ENCODE measurements around the gene IFITM10.
"Not testable (repeated sequence)": the region's sequence is repeated elsewhere in the genome, so short reads cannot be mapped to it uniquely, and the experiment has no call there.

IFITM10 gene

DNA sequence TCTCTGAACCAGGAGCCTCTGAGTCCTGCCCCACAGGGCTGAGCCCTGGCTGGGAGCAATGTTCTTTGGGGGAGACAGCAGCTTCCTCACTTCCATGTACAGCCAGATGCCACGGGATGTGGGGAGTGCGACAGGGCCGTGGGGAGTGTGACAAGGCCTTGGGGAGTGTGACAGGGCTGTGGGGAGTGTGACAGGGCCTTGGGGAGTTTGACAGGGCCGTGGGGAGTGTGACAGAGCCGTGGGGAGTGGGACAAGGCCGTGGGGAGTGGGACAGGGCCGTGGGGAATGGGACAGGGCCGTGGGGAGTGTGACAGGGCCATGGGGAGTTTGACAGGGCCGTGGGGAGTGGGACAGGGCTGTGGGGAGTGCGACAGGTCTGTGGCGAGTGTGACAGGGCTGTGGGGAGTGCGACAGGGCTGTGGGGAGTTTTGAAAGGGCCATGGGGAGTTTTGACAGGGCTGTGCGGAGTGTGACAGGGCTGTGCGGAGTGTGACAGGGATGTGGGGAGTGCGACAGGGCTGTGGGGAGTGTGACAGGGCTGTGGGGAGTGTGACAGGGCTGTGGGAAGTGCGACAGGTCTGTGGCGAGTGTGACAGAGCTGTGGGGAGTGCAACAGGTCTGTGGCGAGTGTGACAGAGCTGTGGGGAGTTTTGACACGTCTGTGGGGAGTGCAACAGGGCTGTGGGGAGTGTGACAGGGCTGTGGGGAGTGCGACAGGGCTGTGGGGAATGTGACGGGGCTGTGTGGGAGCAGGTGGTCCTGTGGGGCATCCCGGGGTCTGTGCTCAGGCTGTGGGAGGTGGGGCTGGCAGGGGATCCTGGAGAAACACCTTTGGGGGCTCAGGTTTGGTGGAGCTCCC is 60.0 kb downstream of the IFITM10 start:
- Histone ChIP-seq H3K36me3 (no peaks in the 10 kb centered on the region), H3K27ac (no peak overlapping the region), H3K4me1 (peaks cover 0 to 19% (median 10%) of the 10 kb centered on the region in 4 donors), H3K27me3 (peaks cover 0 to 12% of the 10 kb centered on the region in 2 donors), H3K4me3 (no peak overlapping the region), H3K9me3 (no peaks in the 10 kb centered on the region)
- TF ChIP-seq, protein P1, sequence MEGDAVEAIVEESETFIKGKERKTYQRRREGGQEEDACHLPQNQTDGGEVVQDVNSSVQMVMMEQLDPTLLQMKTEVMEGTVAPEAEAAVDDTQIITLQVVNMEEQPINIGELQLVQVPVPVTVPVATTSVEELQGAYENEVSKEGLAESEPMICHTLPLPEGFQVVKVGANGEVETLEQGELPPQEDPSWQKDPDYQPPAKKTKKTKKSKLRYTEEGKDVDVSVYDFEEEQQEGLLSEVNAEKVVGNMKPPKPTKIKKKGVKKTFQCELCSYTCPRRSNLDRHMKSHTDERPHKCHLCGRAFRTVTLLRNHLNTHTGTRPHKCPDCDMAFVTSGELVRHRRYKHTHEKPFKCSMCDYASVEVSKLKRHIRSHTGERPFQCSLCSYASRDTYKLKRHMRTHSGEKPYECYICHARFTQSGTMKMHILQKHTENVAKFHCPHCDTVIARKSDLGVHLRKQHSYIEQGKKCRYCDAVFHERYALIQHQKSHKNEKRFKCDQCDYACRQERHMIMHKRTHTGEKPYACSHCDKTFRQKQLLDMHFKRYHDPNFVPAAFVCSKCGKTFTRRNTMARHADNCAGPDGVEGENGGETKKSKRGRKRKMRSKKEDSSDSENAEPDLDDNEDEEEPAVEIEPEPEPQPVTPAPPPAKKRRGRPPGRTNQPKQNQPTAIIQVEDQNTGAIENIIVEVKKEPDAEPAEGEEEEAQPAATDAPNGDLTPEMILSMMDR (IDR thresholded peaks at IDR 0.05) = no peak
- intact Hi-C loops (cut with DNase I; ENCODE audit: low total_unique reads) = loop anchor here (5.0 to 10.0 kb wide), 2 partner anchors 38 to 84 kb away; no protein-coding TSS in a partner anchor
- no peak for DNase-seq

DNA sequence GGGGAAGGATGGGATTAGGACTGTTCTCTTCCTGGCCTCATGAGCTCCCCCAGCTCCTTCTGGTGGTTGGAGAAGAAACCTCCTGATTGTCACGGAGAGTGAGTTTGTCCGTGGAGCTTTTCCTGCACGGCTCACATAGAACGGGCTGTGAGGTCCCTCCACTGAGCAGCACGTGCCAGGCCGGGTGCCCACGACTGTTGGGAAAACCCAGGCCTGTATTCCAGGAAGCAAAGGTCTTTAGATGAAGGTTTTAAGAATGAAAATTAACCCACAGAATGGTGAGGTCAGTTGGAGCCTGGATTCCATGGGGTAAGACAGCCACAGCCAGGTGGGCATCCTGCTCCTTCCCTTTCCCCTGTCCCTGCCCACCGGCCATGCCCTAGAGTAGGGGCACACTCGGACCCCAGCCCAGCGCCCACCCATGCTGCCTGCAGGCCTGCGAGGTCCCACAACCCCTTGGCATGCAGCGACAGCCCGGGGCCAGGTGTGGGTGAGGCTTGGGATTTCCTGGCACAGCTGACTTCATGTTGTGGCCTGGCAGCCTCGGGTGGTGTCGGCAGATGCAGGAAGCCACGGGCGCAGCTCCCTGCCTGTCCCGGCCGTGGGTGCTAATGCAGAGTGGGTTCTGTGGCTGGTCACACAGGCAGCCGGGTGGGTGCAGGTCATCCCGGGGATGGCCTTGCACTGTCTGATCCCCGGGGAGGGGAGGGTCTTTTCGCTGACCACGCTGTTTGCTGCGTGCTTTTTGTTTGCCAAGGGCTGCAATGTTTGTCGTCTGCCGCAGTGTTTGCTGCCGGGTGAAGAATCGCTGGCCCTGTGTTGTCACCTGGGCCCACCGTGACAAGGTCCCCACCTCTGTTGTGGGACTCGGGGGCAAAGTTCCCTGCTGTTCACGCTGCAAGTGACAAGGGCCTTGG is 60.9 kb downstream of the IFITM10 start:
- DNase-seq = peak in 1 of 2 donors; percentile 60
- not testable (repeated sequence) for H3K9me3 ChIP-seq, H3K27ac ChIP-seq, H3K36me3 ChIP-seq, H3K4me3 ChIP-seq
- intact Hi-C loops (cut with DNase I; ENCODE audit: low total_unique reads) = loop anchor here (5.0 to 10.0 kb wide), 2 partner anchors 37 to 85 kb away; no protein-coding TSS in a partner anchor
- peaks cover 0 to 14% of the 10 kb centered on the region in 2 donors for H3K27me3 ChIP-seq
- peaks cover 0 to 19% (median 10%) of the 10 kb centered on the region in 4 donors for H3K4me1 ChIP-seq

DNA sequence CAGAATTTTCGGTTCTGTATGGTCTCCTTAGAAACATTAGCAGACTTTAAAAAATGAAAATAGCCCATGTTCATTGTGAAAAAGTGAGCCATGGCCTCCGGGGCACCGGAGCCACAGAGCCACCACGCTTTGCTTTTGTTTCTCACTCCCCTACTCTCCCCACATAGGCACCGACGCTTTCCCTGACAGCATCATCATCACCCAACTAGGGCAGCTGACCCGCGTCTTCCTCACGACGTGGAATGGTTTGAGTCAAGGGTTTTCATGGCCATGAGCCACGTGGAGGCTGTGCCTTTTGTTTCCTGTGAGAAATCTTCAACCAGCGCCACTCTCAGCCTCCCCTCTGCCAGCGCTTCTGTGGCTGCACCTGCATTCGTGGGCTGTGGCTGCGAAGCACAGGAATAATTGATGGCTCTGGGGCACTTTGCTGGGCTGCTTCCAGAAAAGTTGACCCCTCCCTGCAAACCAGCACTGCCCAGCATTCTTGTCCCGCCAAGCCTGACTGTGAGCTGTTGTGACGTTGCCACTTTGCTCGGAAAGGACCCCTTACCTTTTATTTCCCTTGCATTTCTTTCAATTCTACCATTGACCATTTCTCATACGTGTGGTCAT is 62.0 kb downstream of the IFITM10 start:
- H3K27ac ChIP-seq; H3K4me1 ChIP-seq; intact Hi-C loops (cut with DNase I; ENCODE audit: low total_unique reads); H3K36me3 ChIP-seq; DNase-seq; H3K4me3 ChIP-seq; H3K9me3 ChIP-seq: not testable (repeated sequence)
- H3K27me3 ChIP-seq = peaks cover 0 to 14% of the 10 kb centered on the region in 2 donors

DNA sequence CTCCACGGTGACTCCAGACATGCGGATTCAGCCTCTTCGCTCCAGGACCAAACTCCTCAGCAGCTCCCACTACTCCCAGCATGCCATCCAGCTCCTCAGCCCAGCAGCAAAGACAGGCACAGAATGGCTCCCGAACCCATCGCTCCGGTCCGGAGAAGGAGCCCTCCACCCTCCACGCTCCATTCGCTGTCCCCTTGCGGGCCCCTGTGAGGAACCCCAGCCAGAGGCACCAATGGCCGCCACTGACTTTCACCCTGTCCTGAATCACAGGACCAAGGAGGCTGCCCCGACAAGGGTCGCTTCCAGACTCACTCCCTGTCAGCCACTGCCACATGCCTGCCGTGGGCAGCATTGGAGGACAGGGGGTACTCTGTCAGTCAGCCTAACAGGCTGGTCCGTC is 64.2 kb downstream of the IFITM10 start:
- H3K4me3 ChIP-seq, H3K9me3 ChIP-seq: not testable (repeated sequence)
- peak in 1 of 2 donors; percentile 59 for DNase-seq

DNA sequence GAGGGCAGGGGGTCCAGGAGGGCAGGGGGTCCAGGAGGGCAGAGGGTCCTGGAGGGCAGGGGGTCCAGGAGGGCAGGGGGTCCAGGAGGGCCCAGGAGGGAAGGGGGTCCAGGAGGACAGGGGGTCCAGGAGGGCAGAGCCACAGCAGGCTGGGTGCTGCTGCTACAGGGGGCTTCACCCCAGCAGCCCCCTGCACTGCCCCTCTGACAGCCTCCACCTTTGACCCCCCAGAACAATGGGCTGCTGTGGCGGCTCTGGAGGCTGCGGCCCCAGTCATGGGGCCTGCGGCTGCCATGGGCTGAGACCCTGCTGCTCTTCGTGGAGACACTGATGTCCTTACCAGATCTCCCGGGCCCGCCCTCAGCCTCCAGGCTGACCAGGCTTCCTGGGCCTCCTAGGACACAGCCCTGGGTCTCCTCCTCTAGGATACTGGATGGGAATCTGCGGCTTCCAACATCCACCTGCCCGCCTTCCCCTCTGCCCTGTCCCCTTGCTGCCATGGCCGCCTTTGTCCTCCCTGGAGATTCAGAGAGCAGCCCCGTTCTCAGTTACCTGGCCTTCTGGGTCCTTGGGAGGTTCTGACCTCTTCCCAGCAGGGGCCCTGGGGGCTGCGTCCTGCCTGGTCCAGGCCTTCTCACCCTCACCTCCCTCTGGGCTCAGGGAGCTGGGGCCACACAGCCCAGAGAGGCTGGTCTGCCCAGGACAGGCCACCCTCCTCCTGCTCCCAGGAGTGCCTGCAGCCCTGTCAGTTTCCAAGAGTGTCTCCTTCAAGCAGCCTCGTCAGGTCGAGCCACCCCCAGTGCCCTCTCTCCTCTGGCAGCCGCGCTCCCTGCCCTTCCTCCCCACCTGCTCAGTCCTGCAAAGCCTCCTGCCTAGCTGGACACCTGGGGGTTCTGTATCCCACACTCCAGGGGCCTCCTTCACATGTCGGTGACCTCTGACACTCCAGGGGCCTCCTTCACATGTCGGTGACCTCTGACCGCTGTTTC is 65.2 kb downstream of the IFITM10 start:
- not testable (repeated sequence) for H3K27ac ChIP-seq, H3K36me3 ChIP-seq
- peak in 1 of 2 donors; percentile 60 for DNase-seq

More for the DNA sequence above, 64.2 kb downstream of the IFITM10 start:
- H3K4me1 ChIP-seq; intact Hi-C loops (cut with DNase I; ENCODE audit: low total_unique reads); H3K27ac ChIP-seq; H3K36me3 ChIP-seq: not testable (repeated sequence)
- H3K27me3 ChIP-seq = peaks cover 0 to 23% of the 10 kb centered on the region in 2 donors

DNA sequence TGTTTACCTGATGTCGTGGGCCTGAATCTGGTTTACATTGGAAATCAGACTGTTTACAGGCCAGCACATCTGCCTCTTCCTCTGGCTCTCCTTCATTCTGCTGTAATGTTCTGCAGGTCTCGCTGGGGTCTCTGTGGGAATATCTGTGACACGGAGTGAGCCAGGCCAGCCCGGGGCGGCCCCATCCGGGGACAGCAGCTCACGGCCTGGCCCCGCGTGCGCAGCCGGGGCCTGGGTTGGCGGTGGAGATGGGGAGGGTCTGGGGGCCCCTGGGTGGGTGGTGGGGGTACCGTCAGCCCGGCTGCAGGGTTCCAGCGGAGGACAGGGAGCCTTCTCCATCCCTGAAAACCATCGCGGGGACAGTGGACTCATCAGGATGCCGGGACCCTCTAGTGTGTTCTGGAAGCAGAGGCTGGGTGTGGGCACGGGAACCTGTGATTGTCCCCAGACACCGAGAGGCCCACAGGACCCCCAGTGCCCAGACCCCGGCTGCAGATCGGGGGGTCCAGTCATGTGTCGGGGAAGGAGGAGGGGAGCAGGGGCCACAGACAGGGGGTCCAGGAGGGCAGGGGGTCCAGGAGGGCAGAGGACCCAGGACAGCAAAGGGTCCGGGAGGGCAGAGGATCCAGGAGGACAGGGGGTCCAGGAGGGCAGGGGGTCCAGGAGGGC is 66.4 kb downstream of the IFITM10 start:
- peaks cover 0 to 27% of the 10 kb centered on the region in 2 donors for H3K27me3 ChIP-seq
- H3K27ac ChIP-seq; intact Hi-C loops (cut with DNase I; ENCODE audit: low total_unique reads): not testable (repeated sequence)

More for the DNA sequence above, 65.2 kb downstream of the IFITM10 start:
- H3K27me3 ChIP-seq = peaks cover 0 to 25% of the 10 kb centered on the region in 2 donors
- H3K4me3 ChIP-seq; intact Hi-C loops (cut with DNase I; ENCODE audit: low total_unique reads); H3K4me1 ChIP-seq; H3K9me3 ChIP-seq: not testable (repeated sequence)

DNA sequence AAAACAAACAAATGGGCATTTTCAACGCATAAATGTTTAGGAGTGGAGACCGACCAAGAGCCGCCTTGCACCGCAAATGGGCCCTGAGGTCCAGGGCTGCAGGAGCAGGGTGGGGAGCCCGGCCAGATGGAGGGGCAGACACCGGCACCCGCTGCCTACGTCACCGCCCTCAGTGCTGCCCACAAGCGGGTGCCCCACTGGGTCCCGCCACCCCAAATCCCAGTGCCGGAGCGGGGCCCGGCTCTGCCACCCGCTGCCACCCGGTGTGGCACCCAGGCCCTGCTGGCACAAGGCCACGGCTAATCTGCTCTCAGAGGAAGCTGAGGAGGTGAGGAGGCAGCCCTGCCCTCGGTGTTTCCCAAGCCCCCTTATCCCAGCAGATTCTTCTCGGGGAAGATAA is 67.2 kb downstream of the IFITM10 start:
- H3K27ac ChIP-seq; H3K4me1 ChIP-seq; intact Hi-C loops (cut with DNase I; ENCODE audit: low total_unique reads); DNase-seq; H3K36me3 ChIP-seq; H3K9me3 ChIP-seq; H3K4me3 ChIP-seq: not testable (repeated sequence)
- peaks cover 0 to 35% of the 10 kb centered on the region in 2 donors for H3K27me3 ChIP-seq

More for the DNA sequence above, 66.4 kb downstream of the IFITM10 start:
- not testable (repeated sequence) for H3K4me1 ChIP-seq, H3K4me3 ChIP-seq, DNase-seq, H3K9me3 ChIP-seq, H3K36me3 ChIP-seq

All from tibial artery (tissue), 4 donors.